HepG2 (cell line): ENCODE data around the gene ACER3. TPM values are rescaled to one million over a fixed set of nuclear protein-coding genes. Genes with fewer than 3 reads are reported as not detected.

Experiments
- STAG1 ChIP-seq: sonication (generic); formaldehyde crosslinking; IDR thresholded peaks from 2 replicates; pipeline ENCODE4 v1.4.0; 2020; ENCODE audit warnings: missing genetic modification reagents
- THRA ChIP-seq: sonication (generic); formaldehyde crosslinking; IDR thresholded peaks from 2 replicates; pipeline ENCODE4 v1.4.0; 2020; ENCODE audit warnings: missing genetic modification reagents, borderline replicate concordance
- ZNF318 ChIP-seq: sonication (generic); formaldehyde crosslinking; IDR thresholded peaks from 2 replicates; pipeline ENCODE4 v1.4.0; 2020; ENCODE audit warnings: mild to moderate bottlenecking, missing genetic modification reagents
- ZNF576 ChIP-seq: sonication (generic); formaldehyde crosslinking; IDR thresholded peaks from 2 replicates; pipeline ENCODE4 v1.4.0; 2020; ENCODE audit warnings: mild to moderate bottlenecking, missing genetic modification reagents
- polyA plus RNA-seq, 8 experiments: library from polyadenylated mRNA; depleted of rRNA in 3 of 8; stranded (reverse) in 7 of 8; unstranded in 1 of 8; fragments of >200 nt; fragmentation: Illumina TruSeq in 4 of 8; extraction: Trizol in 4 of 8; gene quantifications; 2 replicates each; pipeline versions ENCODE4 v1.2.1 to v1.2.3, GENCODE V29; 2011 to 2016; ENCODE audit warnings: low read depth in 4 of 8, missing spikeins in 1 of 8, mixed read lengths in 1 of 8; ENCODE audit not compliant: insufficient read depth in 1 of 8
- total RNA-seq, 5 experiments: library from RNA; depleted of rRNA; stranded (reverse); fragments of >200 nt; fragmentation: Illumina TruSeq; extraction: Trizol; gene quantifications; 2 replicates each; pipeline ENCODE4 v1.2.3, GENCODE V29; 2016; ENCODE audit warnings: low read depth in 1 of 5

Gene ACER3
- total and polyA plus RNA-seq, 2 of the 13 experiments (the other 11 are each of a cell fraction or from before 2014, with no cell fraction given): 6.0 to 9.8 TPM

GRCh38 chr11:76918941-76919386 lies 58.2 kb downstream of the ACER3 start (continued):
- TF ChIP-seq ZNF318 (CRISPR knock-in tag) (no peak), STAG1 (CRISPR knock-in tag) (peak; percentile 78), THRA (CRISPR knock-in tag) (no peak), ZNF576 (CRISPR knock-in tag) (no peak)
